K562 (cell line): ENCODE measurements around the gene LSS. TPM values are rescaled to one million over a fixed set of nuclear protein-coding genes. Genes with fewer than 3 reads are reported as not detected.
A peak's percentile ranks its signal among the peaks of the same experiment; 100 is the strongest.

Source experiments
- ATAC-seq: fragments of 200-7000 bp; cut with Tn5 transposase; 3 replicates; pipeline ENCODE4 v1.9.1; 2020; ENCODE audit warnings: moderate library complexity
- BruUV-seq: library from RNA; stranded (reverse); fragments of 400-500 nt; replicated peaks from 2 replicates; lab custom pipeline; 2021; lab: Mats Ljungman, UMichigan
- CTCF ChIA-PET: fragments of 300-600 bp; formaldehyde crosslinking; extraction: SDS; loops from one replicate; lab custom pipeline; 2021; ENCODE audit warnings: low intra/inter-chr PET ratio; lab: Yijun Ruan, JAX
- POLR2A ChIA-PET: fragments of 300-600, 350-650 bp; sonication (Branson Sonifier 250); formaldehyde crosslinking; extraction: SDS; loops from one replicate; lab custom pipeline; 2021; ENCODE audit warnings: antibody characterized with exemption, inconsistent platforms; lab: Yijun Ruan, JAX
- DNase-seq, 4 experiments: peaks; one replicate each; pipeline versions ENCODE4 v3.0.0 to v3.0.0-alpha.2; 2011 to 2018; ENCODE audit warnings: low spot score in 3 of 4, mixed read lengths in 3 of 4; ENCODE audit errors: extremely low read depth in 1 of 4
- FAIRE-seq: peaks from 2 replicates; lab custom pipeline; 2011; peaks lifted over from hg19 to GRCh38; lab: Jason Lieb, UNC
- H2AFZ ChIP-seq: 2 replicates; pipeline ENCODE4 v1.6.0; 2011; ENCODE audit warnings: low read depth, low read length, control low read depth, inconsistent platforms
- H3K27ac ChIP-seq: fragments of 200-600 bp; 3 replicates; pipeline ENCODE4 v1.8.0; 2011; ENCODE audit warnings: low read depth, mild to moderate bottlenecking, control low read depth, inconsistent platforms, low read length, moderate library complexity, mixed read lengths; ENCODE audit errors: extremely low read depth
- H3K27me3 ChIP-seq, 2 experiments: fragments of 300-600 bp in 1 of 2; 2 replicates in 1 of 2; 3 replicates in 1 of 2; pipeline versions ENCODE4 v1.6.0 to v1.8.0; 2011; ENCODE audit warnings: inconsistent platforms in 2 of 2, low read length in 2 of 2, mild to moderate bottlenecking in 1 of 2, mixed read lengths in 1 of 2, moderate library complexity in 1 of 2; ENCODE audit not compliant: control insufficient read depth in 2 of 2, insufficient read depth in 2 of 2
- H3K36me3 ChIP-seq: fragments of 300-600 bp; 3 replicates; pipeline ENCODE4 v1.8.0; 2011; ENCODE audit warnings: mild to moderate bottlenecking, low read length, inconsistent platforms; ENCODE audit not compliant: control insufficient read depth, insufficient read depth
- H3K4me1 ChIP-seq, 2 experiments: fragments of 200-600 bp in 1 of 2; replicated peaks in 1 of 2; 2 replicates in 1 of 2; 3 replicates in 1 of 2; pipeline versions ENCODE4 v1.5.1 to v1.8.0; 2011; ENCODE audit warnings: inconsistent platforms in 2 of 2, low read length in 2 of 2, mild to moderate bottlenecking in 1 of 2, mixed read lengths in 1 of 2, moderate library complexity in 1 of 2; ENCODE audit not compliant: control insufficient read depth in 2 of 2, insufficient read depth in 2 of 2
- H3K4me2 ChIP-seq: 2 replicates; pipeline ENCODE4 v1.6.1; 2011; ENCODE audit warnings: low read length, control low read depth, inconsistent platforms, mixed read lengths; ENCODE audit not compliant: insufficient read depth
- H3K4me3 ChIP-seq: fragments of 200-600 bp; sonication (generic), shearing (Covaris generic); 2 replicates; pipeline ENCODE4 v1.5.1; 2016; ENCODE audit warnings: control low read depth, inconsistent platforms
- H3K79me2 ChIP-seq: fragments of 200-600 bp; 3 replicates; pipeline ENCODE4 v1.8.0; 2011; ENCODE audit warnings: low read length, inconsistent platforms; ENCODE audit not compliant: control insufficient read depth, insufficient read depth
- H3K9ac ChIP-seq, 2 experiments: 2 replicates each; pipeline versions ENCODE4 v1.6.0 to v1.6.1; 2011; ENCODE audit warnings: low read depth in 2 of 2, low read length in 2 of 2, control low read depth in 1 of 2, inconsistent platforms in 1 of 2, mild to moderate bottlenecking in 1 of 2, mixed read lengths in 1 of 2; ENCODE audit not compliant: insufficient read depth in 1 of 2
- H3K9me1 ChIP-seq: one replicate; pipeline ENCODE4 v1.6.0; 2011; ENCODE audit warnings: inconsistent platforms, mild to moderate bottlenecking, low read length, moderate library complexity; ENCODE audit not compliant: control insufficient read depth, insufficient read depth
- H3K9me3 ChIP-seq: replicated peaks from 2 replicates; pipeline ENCODE4 v1.5.1; 2011; ENCODE audit warnings: low read depth, low read length, inconsistent platforms; ENCODE audit not compliant: control insufficient read depth, insufficient read depth
- H4K20me1 ChIP-seq: replicated peaks from 2 replicates; pipeline ENCODE4 v1.6.1; 2011; ENCODE audit warnings: low read length, inconsistent platforms, mixed read lengths; ENCODE audit not compliant: control insufficient read depth, insufficient read depth
- HEY1 ChIP-seq: fragments of 250-450 bp; sonication (Bioruptor Pico); IDR thresholded peaks from 2 replicates; pipeline ENCODE4 v1.5.0; 2020; ENCODE audit warnings: mild to moderate bottlenecking, moderate library complexity, borderline replicate concordance
- KLF6 ChIP-seq: fragments of 250-450 bp; sonication (Bioruptor Pico); IDR thresholded peaks from 2 replicates; pipeline ENCODE4 v1.4.0; 2020; ENCODE audit warnings: mild to moderate bottlenecking, moderate library complexity, borderline replicate concordance
- POLR2A ChIP-seq: fragments of 450-650 bp; conservative IDR thresholded peaks from 2 replicates; pipeline ENCODE4 v1.6.1; 2016
- POLR2AphosphoS2 ChIP-seq: IDR thresholded peaks from 2 replicates; pipeline ENCODE4 v1.6.1; 2012; ENCODE audit warnings: low read length, improper control_type of control experiment
- SNRNP70 ChIP-seq: fragments of 200-400 bp; formaldehyde crosslinking; optimal IDR thresholded peaks from 2 replicates; pipeline ENCODE3; 2017; ENCODE audit warnings: low read depth, low read length
- SUPT5H ChIP-seq: fragments of 450-650 bp; IDR thresholded peaks from 2 replicates; pipeline ENCODE4 v1.6.1; 2016
- TEAD4 ChIP-seq, 2 experiments: sonication (generic) in 1 of 2; formaldehyde crosslinking in 1 of 2; IDR thresholded peaks; 2 replicates each; pipeline versions ENCODE4 v1.6.1 to v1.8.0; 2012 to 2022; ENCODE audit warnings: borderline replicate concordance in 1 of 2, inconsistent platforms in 1 of 2, low read length in 1 of 2, mild to moderate bottlenecking in 1 of 2, missing genetic modification reagents in 1 of 2
- TFAP4 ChIP-seq: sonication (generic); formaldehyde crosslinking; IDR thresholded peaks from 2 replicates; pipeline ENCODE4 v1.8.0; 2022; ENCODE audit warnings: missing genetic modification reagents, mild to moderate bottlenecking, moderate library complexity, borderline replicate concordance
- WGBS: fragments of 100-300 bp; shearing (Covaris generic); methylation state at CpG from one replicate; pipeline ENCODE4 v1.1.6; 2016; ENCODE audit warnings: low coverage, mixed read lengths; ENCODE audit not compliant: insufficient coverage; ENCODE audit errors: missing lambda C conversion rate; 5-methylcytosine and 5-hydroxymethylcytosine counted together
- in situ Hi-C: fragments of 300-500 bp; cut with MboI; formaldehyde crosslinking; loops from 4 replicates; pipeline ENCODE4 v1.15.0; 2018; ENCODE audit warnings: inconsistent platforms, mixed read lengths
- intact Hi-C: fragments of 100-400 bp; cut with micrococcal nuclease; formaldehyde crosslinking; loops from 2 replicates; pipeline ENCODE4 v1.14.2; 2022
- polyA plus RNA-seq, 8 experiments: library from polyadenylated mRNA; depleted of rRNA in 4 of 8; stranded (reverse) in 5 of 8; unstranded in 3 of 8; fragments of >200 nt; fragmentation: Nextera tagmentation in 2 of 8; fragmentation: Illumina TruSeq in 1 of 8; extraction: Ambion mirVana in 2 of 8; extraction: Trizol in 1 of 8; gene quantifications; 2 replicates each; pipeline versions ENCODE4 v1.2.1 to v1.2.3, GENCODE V29; 2011 to 2014; ENCODE audit warnings: inconsistent platforms in 1 of 8, missing spikeins in 1 of 8
- total RNA-seq, 7 experiments: library from RNA; depleted of rRNA in 6 of 7; stranded (reverse); fragments of >200 nt in 6 of 7; fragmentation: Illumina TruSeq in 2 of 7; extraction: Trizol in 2 of 7; gene quantifications; 2 replicates each; pipeline versions ENCODE4 v1.2.1 to v1.2.3, GENCODE V29; 2011 to 2021; ENCODE audit warnings: low replicate concordance in 1 of 7

LSS gene
- total and polyA plus RNA-seq, 9 of the 15 experiments (the other 6 are each of a cell fraction or from before 2014, with no cell fraction given), result 2.2 to 89.5 (median 37.4) TPM

GRCh38 chr21:46239817-46240325 is 11.3 kb upstream of the LSS start:
- H3K27ac ChIP-seq, result no peak overlapping the region
- H3K4me3 ChIP-seq, result no peak overlapping the region
- FAIRE-seq (no peak), DNase-seq (no peak), ATAC-seq (no peak)
- peaks cover 0 to 3% of the 10 kb centered on the region in 2 experiments; a peak in 1 of 5 replicates for H3K4me1 ChIP-seq
- no peak overlapping the region for H2AFZ ChIP-seq
- H3K27me3 ChIP-seq, result no peaks in the 10 kb centered on the region
- CTCF ChIA-PET, result no interaction called here
- no peak overlapping the region for H3K9ac ChIP-seq
- peaks cover 91% of the 10 kb centered on the region for H3K36me3 ChIP-seq
- H3K9me1 ChIP-seq, result no peaks in the 10 kb centered on the region
- TF ChIP-seq HEY1 (CRISPR knock-in tag) (no peak), TEAD4 (IDR thresholded peaks at IDR 0.05; ENCODE audit: low read length) (no peak), TEAD4 (CRISPR knock-in tag; IDR thresholded peaks at IDR 0.05; ENCODE audit: borderline replicate concordance) (no peak), SUPT5H (peak; percentile 59), POLR2AphosphoS2 (peak; percentile 80; the same call in 1 of the 2 replicates), TFAP4 (CRISPR knock-in tag) (no peak), KLF6 (CRISPR knock-in tag) (no peak), SNRNP70 (no peak), POLR2A (peak; percentile 61)
- WGBS, result 75% methylated on average over 7 of the region's 7 CpGs
- no TSS peak for BruUV-seq
- in situ Hi-C loops (no loop called here), intact Hi-C loops (no loop called here)
- H3K79me2 ChIP-seq, result no peaks in the 10 kb centered on the region
- no peaks in the 10 kb centered on the region for H3K9me3 ChIP-seq
- POLR2A ChIA-PET, result interaction anchor here (0.8 to 3.9 kb wide), 5 partner anchors 10 to 26 kb away, joined by 4 to 27 read pairs (median 11); partner anchors contain the start of gene LSS
- no peak overlapping the region for H3K4me2 ChIP-seq
- H4K20me1 ChIP-seq, result 0 out of 2 replicates have a peak, but pooled peaks cover 4% of the 10 kb centered on the region
